K562 (cell line): ENCODE measurements around the gene CNOT6L. TPM values are rescaled to one million over a fixed set of nuclear protein-coding genes. Genes with fewer than 3 reads are reported as not detected.

Experiments used
- ATAC-seq: fragments of 200-7000 bp; cut with Tn5 transposase; 3 replicates; pipeline ENCODE4 v1.9.1; 2020; ENCODE audit warnings: moderate library complexity
- BruUV-seq: library from RNA; stranded (reverse); fragments of 400-500 nt; replicated peaks from 2 replicates; lab custom pipeline; 2021; lab: Mats Ljungman, UMichigan
- CTCF ChIA-PET: fragments of 300-600 bp; formaldehyde crosslinking; extraction: SDS; loops from one replicate; lab custom pipeline; 2021; ENCODE audit warnings: low intra/inter-chr PET ratio; lab: Yijun Ruan, JAX
- POLR2A ChIA-PET: fragments of 300-600, 350-650 bp; sonication (Branson Sonifier 250); formaldehyde crosslinking; extraction: SDS; loops from one replicate; lab custom pipeline; 2021; ENCODE audit warnings: antibody characterized with exemption, inconsistent platforms; lab: Yijun Ruan, JAX
- DNase-seq, 4 experiments: peaks; one replicate each; pipeline versions ENCODE4 v3.0.0 to v3.0.0-alpha.2; 2011 to 2018; ENCODE audit warnings: low spot score in 3 of 4, mixed read lengths in 3 of 4; ENCODE audit errors: extremely low read depth in 1 of 4
- FAIRE-seq: peaks from 2 replicates; lab custom pipeline; 2011; peaks lifted over from hg19 to GRCh38; lab: Jason Lieb, UNC
- H2AFZ ChIP-seq: 2 replicates; pipeline ENCODE4 v1.6.0; 2011; ENCODE audit warnings: low read depth, low read length, control low read depth, inconsistent platforms
- H3K27ac ChIP-seq: fragments of 200-600 bp; 3 replicates; pipeline ENCODE4 v1.8.0; 2011; ENCODE audit warnings: low read depth, mild to moderate bottlenecking, control low read depth, inconsistent platforms, low read length, moderate library complexity, mixed read lengths; ENCODE audit errors: extremely low read depth
- H3K27me3 ChIP-seq, 2 experiments: fragments of 300-600 bp in 1 of 2; 2 replicates in 1 of 2; 3 replicates in 1 of 2; pipeline versions ENCODE4 v1.6.0 to v1.8.0; 2011; ENCODE audit warnings: inconsistent platforms in 2 of 2, low read length in 2 of 2, mild to moderate bottlenecking in 1 of 2, mixed read lengths in 1 of 2, moderate library complexity in 1 of 2; ENCODE audit not compliant: control insufficient read depth in 2 of 2, insufficient read depth in 2 of 2
- H3K36me3 ChIP-seq: fragments of 300-600 bp; 3 replicates; pipeline ENCODE4 v1.8.0; 2011; ENCODE audit warnings: mild to moderate bottlenecking, low read length, inconsistent platforms; ENCODE audit not compliant: control insufficient read depth, insufficient read depth
- H3K4me1 ChIP-seq, 2 experiments: fragments of 200-600 bp in 1 of 2; replicated peaks in 1 of 2; 2 replicates in 1 of 2; 3 replicates in 1 of 2; pipeline versions ENCODE4 v1.5.1 to v1.8.0; 2011; ENCODE audit warnings: inconsistent platforms in 2 of 2, low read length in 2 of 2, mild to moderate bottlenecking in 1 of 2, mixed read lengths in 1 of 2, moderate library complexity in 1 of 2; ENCODE audit not compliant: control insufficient read depth in 2 of 2, insufficient read depth in 2 of 2
- H3K4me2 ChIP-seq: 2 replicates; pipeline ENCODE4 v1.6.1; 2011; ENCODE audit warnings: low read length, control low read depth, inconsistent platforms, mixed read lengths; ENCODE audit not compliant: insufficient read depth
- H3K4me3 ChIP-seq: fragments of 200-600 bp; sonication (generic), shearing (Covaris generic); 2 replicates; pipeline ENCODE4 v1.5.1; 2016; ENCODE audit warnings: control low read depth, inconsistent platforms
- H3K79me2 ChIP-seq: fragments of 200-600 bp; 3 replicates; pipeline ENCODE4 v1.8.0; 2011; ENCODE audit warnings: low read length, inconsistent platforms; ENCODE audit not compliant: control insufficient read depth, insufficient read depth
- H3K9ac ChIP-seq, 2 experiments: 2 replicates each; pipeline versions ENCODE4 v1.6.0 to v1.6.1; 2011; ENCODE audit warnings: low read depth in 2 of 2, low read length in 2 of 2, control low read depth in 1 of 2, inconsistent platforms in 1 of 2, mild to moderate bottlenecking in 1 of 2, mixed read lengths in 1 of 2; ENCODE audit not compliant: insufficient read depth in 1 of 2
- H3K9me1 ChIP-seq: one replicate; pipeline ENCODE4 v1.6.0; 2011; ENCODE audit warnings: inconsistent platforms, mild to moderate bottlenecking, low read length, moderate library complexity; ENCODE audit not compliant: control insufficient read depth, insufficient read depth
- H3K9me3 ChIP-seq: replicated peaks from 2 replicates; pipeline ENCODE4 v1.5.1; 2011; ENCODE audit warnings: low read depth, low read length, inconsistent platforms; ENCODE audit not compliant: control insufficient read depth, insufficient read depth
- H4K20me1 ChIP-seq: replicated peaks from 2 replicates; pipeline ENCODE4 v1.6.1; 2011; ENCODE audit warnings: low read length, inconsistent platforms, mixed read lengths; ENCODE audit not compliant: control insufficient read depth, insufficient read depth
- BHLHE40 ChIP-seq: IDR thresholded peaks from 2 replicates; pipeline ENCODE4 v1.6.1; 2011; ENCODE audit warnings: low read length, improper control_type of control experiment
- BMI1 ChIP-seq: fragments of 150-350 bp; IDR thresholded peaks from 2 replicates; pipeline ENCODE4 v1.6.1; 2014; ENCODE audit warnings: low read length
- ELF4 ChIP-seq: fragments of 450-650 bp; formaldehyde crosslinking; IDR thresholded peaks from 2 replicates; pipeline ENCODE4 v1.4.0; 2022; ENCODE audit warnings: missing genetic modification characterization
- ESRRB ChIP-seq: fragments of 250-450 bp; sonication (Bioruptor Pico); IDR thresholded peaks from 2 replicates; pipeline ENCODE4 v1.5.0; 2020; ENCODE audit warnings: mild to moderate bottlenecking, moderate library complexity, borderline replicate concordance
- FOXK2 ChIP-seq, 2 experiments: fragments of 450-650 bp; IDR thresholded peaks in 1 of 2; conservative IDR thresholded peaks in 1 of 2; 2 replicates each; pipeline ENCODE4 v1.6.1; 2016; ENCODE audit warnings: low read depth in 2 of 2, mild to moderate bottlenecking in 1 of 2
- GATAD2A ChIP-seq: fragments of 450-650 bp; IDR thresholded peaks from 2 replicates; pipeline ENCODE4 v1.6.1; 2017
- GTF2E2 ChIP-seq: fragments of 200-800 bp; sonication (Bioruptor generic); IDR thresholded peaks from 2 replicates; pipeline ENCODE4 v1.6.1; 2016; ENCODE audit warnings: missing genetic modification characterization, missing compliant biosample characterization
- HDGF ChIP-seq: fragments of 450-650 bp; IDR thresholded peaks from 2 replicates; pipeline ENCODE4 v1.6.1; 2016
- HMBOX1 ChIP-seq: sonication (generic); IDR thresholded peaks from 2 replicates; pipeline ENCODE4 v1.6.1; 2016
- PYGO2 ChIP-seq: fragments of 450-650 bp; IDR thresholded peaks from 2 replicates; pipeline ENCODE4 v1.6.1; 2016; ENCODE audit warnings: mild to moderate bottlenecking, missing genetic modification characterization, moderate library complexity, missing compliant biosample characterization
- RBM39 ChIP-seq: fragments of 200-400 bp; formaldehyde crosslinking; optimal IDR thresholded peaks from 2 replicates; pipeline ENCODE3; 2018; ENCODE audit warnings: low read depth, low read length
- SAFB2 ChIP-seq: fragments of 200-400 bp; formaldehyde crosslinking; IDR thresholded peaks from 2 replicates; pipeline ENCODE4 v1.6.1; 2018; ENCODE audit warnings: borderline replicate concordance, low read length, low read depth, moderate library complexity; ENCODE audit not compliant: severe bottlenecking
- SIN3A ChIP-seq, 2 experiments: fragments of 150-350 bp in 1 of 2; IDR thresholded peaks; 2 replicates each; pipeline ENCODE4 v1.6.1; 2011 to 2016; ENCODE audit warnings: borderline replicate concordance in 2 of 2, low read depth in 2 of 2, low read length in 2 of 2, mild to moderate bottlenecking in 2 of 2, moderate library complexity in 2 of 2; ENCODE audit not compliant: control insufficient read depth in 1 of 2
- SMAD2 ChIP-seq: fragments of 150-350 bp; IDR thresholded peaks from 2 replicates; pipeline ENCODE4 v1.6.1; 2014; ENCODE audit warnings: low read depth, mild to moderate bottlenecking, low read length
- SRSF7 ChIP-seq: fragments of 200-400 bp; formaldehyde crosslinking; optimal IDR thresholded peaks from 2 replicates; pipeline ENCODE3; 2017; ENCODE audit warnings: mild to moderate bottlenecking, low read depth, low read length
- ZBTB1 ChIP-seq: sonication (generic); formaldehyde crosslinking; IDR thresholded peaks from 2 replicates; pipeline ENCODE4 v1.8.1; 2023; ENCODE audit warnings: missing genetic modification reagents, low read depth, mild to moderate bottlenecking, borderline replicate concordance
- ZBTB26 ChIP-seq: fragments of 450-650 bp; formaldehyde crosslinking; IDR thresholded peaks from 2 replicates; pipeline ENCODE4 v1.4.0; 2022; ENCODE audit warnings: missing genetic modification characterization
- ZNF124 ChIP-seq: sonication (generic); formaldehyde crosslinking; IDR thresholded peaks from 2 replicates; pipeline ENCODE4 v1.8.1; 2022; ENCODE audit warnings: missing genetic modification reagents
- ZNF165 ChIP-seq: fragments of 250-450 bp; sonication (Bioruptor Pico); IDR thresholded peaks from 2 replicates; pipeline ENCODE4 v1.4.0; 2020; ENCODE audit warnings: borderline replicate concordance
- ZNF644 ChIP-seq: fragments of 200-800 bp; sonication (Bioruptor generic); IDR thresholded peaks from 2 replicates; pipeline ENCODE4 v1.6.1; 2016; ENCODE audit warnings: low read depth, missing genetic modification characterization, missing compliant biosample characterization
- WGBS: fragments of 100-300 bp; shearing (Covaris generic); methylation state at CpG from one replicate; pipeline ENCODE4 v1.1.6; 2016; ENCODE audit warnings: low coverage, mixed read lengths; ENCODE audit not compliant: insufficient coverage; ENCODE audit errors: missing lambda C conversion rate; 5-methylcytosine and 5-hydroxymethylcytosine counted together
- in situ Hi-C: fragments of 300-500 bp; cut with MboI; formaldehyde crosslinking; loops from 4 replicates; pipeline ENCODE4 v1.15.0; 2018; ENCODE audit warnings: inconsistent platforms, mixed read lengths
- intact Hi-C: fragments of 100-400 bp; cut with micrococcal nuclease; formaldehyde crosslinking; loops from 2 replicates; pipeline ENCODE4 v1.14.2; 2022
- polyA plus RNA-seq, 8 experiments: library from polyadenylated mRNA; depleted of rRNA in 4 of 8; stranded (reverse) in 5 of 8; unstranded in 3 of 8; fragments of >200 nt; fragmentation: Nextera tagmentation in 2 of 8; fragmentation: Illumina TruSeq in 1 of 8; extraction: Ambion mirVana in 2 of 8; extraction: Trizol in 1 of 8; gene quantifications; 2 replicates each; pipeline versions ENCODE4 v1.2.1 to v1.2.3, GENCODE V29; 2011 to 2014; ENCODE audit warnings: inconsistent platforms in 1 of 8, missing spikeins in 1 of 8
- total RNA-seq, 7 experiments: library from RNA; depleted of rRNA in 6 of 7; stranded (reverse); fragments of >200 nt in 6 of 7; fragmentation: Illumina TruSeq in 2 of 7; extraction: Trizol in 2 of 7; gene quantifications; 2 replicates each; pipeline versions ENCODE4 v1.2.1 to v1.2.3, GENCODE V29; 2011 to 2021; ENCODE audit warnings: low replicate concordance in 1 of 7

CNOT6L gene
- total and polyA plus RNA-seq, 9 of the 15 experiments (the other 6 are each of a cell fraction or from before 2014, with no cell fraction given), result 3.7 to 27.9 (median 6.5) TPM

- Histone ChIP-seq H3K36me3 (no peaks in the 10 kb centered on the region), H3K27me3 (no peaks in the 10 kb centered on the region), H3K4me1 (no peaks in the 10 kb centered on the region), H3K9me1 (no peaks in the 10 kb centered on the region), H3K4me2 (no peak overlapping the region), H3K79me2 (no peaks in the 10 kb centered on the region), H3K27ac (no peak overlapping the region), H3K9ac (no peak overlapping the region), H3K9me3 (no peaks in the 10 kb centered on the region)
- FAIRE-seq, result no peak
- DNase-seq, result no peak
- 40% methylated on average over 1 of the region's 1 CpG for WGBS
- in situ Hi-C loops, result no loop called here
- no peak for ATAC-seq
- TF ChIP-seq ESRRB (CRISPR knock-in tag), result no peak
- TF ChIP-seq ZNF644 (tag), result no peak
- no peak for TF ChIP-seq SIN3A (IDR thresholded peaks at IDR 0.05; ENCODE audit: borderline replicate concordance in 2 of 2, control insufficient read depth in 1 of 2, low read depth in 2 of 2, low read length in 2 of 2)
- TF ChIP-seq HMBOX1, result no peak
- TF ChIP-seq SAFB2, result no peak
- TF ChIP-seq RBM39, result no peak
- no peak for TF ChIP-seq ELF4 (CRISPR knock-in tag)
- TF ChIP-seq BMI1, result no peak
- no peak for TF ChIP-seq ZNF124 (CRISPR knock-in tag)
- TF ChIP-seq GTF2E2 (tag), result no peak
- TF ChIP-seq BHLHE40, result no peak
- no peak for TF ChIP-seq FOXK2 (conservative IDR thresholded peaks at IDR 0.05 in 1 of 2, IDR thresholded peaks at IDR 0.05 in 1 of 2; ENCODE audit: low read depth in 2 of 2)
- TF ChIP-seq SRSF7, result no peak
- TF ChIP-seq ZBTB1 (CRISPR knock-in tag), result no peak
- TF ChIP-seq PYGO2 (tag), result no peak
- TF ChIP-seq ZBTB26 (CRISPR knock-in tag), result no peak
- TF ChIP-seq HDGF, result no peak
- no peak for TF ChIP-seq GATAD2A
- no peak for TF ChIP-seq ZNF165 (CRISPR knock-in tag)
- no peak for TF ChIP-seq SMAD2
- TF ChIP-seq, all 486 proteins: peak for 0
- no peaks in the 10 kb centered on the region for H4K20me1 ChIP-seq
- ChIA-PET POLR2A (no interaction called here), CTCF (no interaction called here)
- H2AFZ ChIP-seq, result no peak overlapping the region
- intact Hi-C loops, result no loop called here
- no peak overlapping the region for H3K4me3 ChIP-seq
- no TSS peak for BruUV-seq
Measured at GRCh38 chr4:77713884-77714283, 105.3 kb downstream of the CNOT6L start.
